Measurements from ENCODE around the gene ANTXRL. TPM values are rescaled to one million over a fixed set of nuclear protein-coding genes. Genes with fewer than 3 reads are reported as not detected.

ANTXRL gene
- total RNA-seq, 1 donor from 2014 or later: not detected

- no peak for DNase-seq (ENCODE audit: low spot score in 2 of 2)
Measured at GRCh38 chr10:46321770-46322169, 35.0 kb downstream of the ANTXRL start.

GRCh38 chr10:46323176-46323575, 36.4 kb downstream of the ANTXRL start:
- H3K27me3 ChIP-seq: no peaks in the 10 kb centered on the region
- intact Hi-C loops (cut with DNase I): no loop called here
- peaks cover 0 to 8% of the 10 kb centered on the region in 2 donors for H3K4me1 ChIP-seq
- no peaks in the 10 kb centered on the region for H3K9me3 ChIP-seq
- DNase-seq (ENCODE audit: low spot score in 2 of 2): no peak
- H3K27ac ChIP-seq: no peak overlapping the region
- H3K4me3 ChIP-seq: no peak overlapping the region
- TF ChIP-seq CTCF (IDR thresholded peaks at IDR 0.05): no peak
- no peaks in the 10 kb centered on the region for H3K36me3 ChIP-seq

More at GRCh38 chr10:46321770-46322169, 35.0 kb downstream of the ANTXRL start:
- Histone ChIP-seq H3K36me3 (no peaks in the 10 kb centered on the region), H3K4me3 (no peak overlapping the region), H3K9me3 (no peaks in the 10 kb centered on the region), H3K27ac (no peak overlapping the region), H3K27me3 (no peaks in the 10 kb centered on the region), H3K4me1 (peaks cover 0 to 8% of the 10 kb centered on the region in 2 donors)
- no peak for TF ChIP-seq CTCF (IDR thresholded peaks at IDR 0.05)
- intact Hi-C loops (cut with DNase I): no loop called here

- intact Hi-C loops (cut with DNase I): loop anchor here (1.0 kb wide), 1 partner anchor 97 kb away; no protein-coding TSS in a partner anchor
- Histone ChIP-seq H3K27ac (peak overlapping the region in 1 of 2 donors; percentile 26), H3K4me1 (peaks cover 0 to 8% of the 10 kb centered on the region in 2 donors), H3K36me3 (no peaks in the 10 kb centered on the region), H3K4me3 (no peak overlapping the region), H3K9me3 (no peaks in the 10 kb centered on the region), H3K27me3 (no peaks in the 10 kb centered on the region)
- peak in 1 of 3 experiments; percentile 38 for TF ChIP-seq CTCF (IDR thresholded peaks at IDR 0.05)
- no peak for DNase-seq (ENCODE audit: low spot score in 2 of 2)
Measured at GRCh38 chr10:46325021-46325420, 38.2 kb downstream of the ANTXRL start.

- Histone ChIP-seq H3K27me3 (no peaks in the 10 kb centered on the region), H3K4me1 (peaks cover 0 to 8% of the 10 kb centered on the region in 2 donors), H3K27ac (peak overlapping the region in 1 of 2 donors; percentile 39), H3K9me3 (no peaks in the 10 kb centered on the region), H3K36me3 (no peaks in the 10 kb centered on the region), H3K4me3 (no peak overlapping the region)
- intact Hi-C loops (cut with DNase I): no loop called here
- no peak for TF ChIP-seq CTCF (IDR thresholded peaks at IDR 0.05)
- DNase-seq (ENCODE audit: low spot score in 2 of 2): no peak
Measured at GRCh38 chr10:46326066-46326465, 39.3 kb downstream of the ANTXRL start.

- DNase-seq (ENCODE audit: low spot score in 2 of 2): no peak
- H3K4me3 ChIP-seq: no peak overlapping the region
- H3K9me3 ChIP-seq: no peaks in the 10 kb centered on the region
- H3K27me3 ChIP-seq: no peaks in the 10 kb centered on the region
- TF ChIP-seq CTCF (IDR thresholded peaks at IDR 0.05): no peak
- H3K4me1 ChIP-seq: peaks cover 0 to 8% of the 10 kb centered on the region in 2 donors
- H3K27ac ChIP-seq: no peak overlapping the region
- no peaks in the 10 kb centered on the region for H3K36me3 ChIP-seq
- intact Hi-C loops (cut with DNase I): no loop called here
Measured at GRCh38 chr10:46326971-46327370, 40.2 kb downstream of the ANTXRL start.

- peaks cover 0 to 8% of the 10 kb centered on the region in 2 donors for H3K4me1 ChIP-seq
Measured at GRCh38 chr10:46327685-46328084, 40.9 kb downstream of the ANTXRL start.

More at GRCh38 chr10:46327685-46328084, 40.9 kb downstream of the ANTXRL start:
- no peak for TF ChIP-seq CTCF (IDR thresholded peaks at IDR 0.05)
- Histone ChIP-seq H3K9me3 (no peaks in the 10 kb centered on the region), H3K27ac (no peak overlapping the region), H3K4me3 (no peak overlapping the region), H3K36me3 (no peaks in the 10 kb centered on the region), H3K27me3 (no peaks in the 10 kb centered on the region)
- peak in 1 of 2 donors; percentile 43 for DNase-seq (ENCODE audit: low spot score in 2 of 2)
- intact Hi-C loops (cut with DNase I): no loop called here
